K562 (cell line): ENCODE results near the gene HSD17B1. TPM values are rescaled to one million over a fixed set of nuclear protein-coding genes. Genes with fewer than 3 reads are reported as not detected.

ENCODE experiments used
- ATAC-seq: fragments of 200-7000 bp; cut with Tn5 transposase; 3 replicates; pipeline ENCODE4 v1.9.1; 2020; ENCODE audit warnings: moderate library complexity
- BruUV-seq: library from RNA; stranded (reverse); fragments of 400-500 nt; replicated peaks from 2 replicates; lab custom pipeline; 2021; lab: Mats Ljungman, UMichigan
- CTCF ChIA-PET: fragments of 300-600 bp; formaldehyde crosslinking; extraction: SDS; loops from one replicate; lab custom pipeline; 2021; ENCODE audit warnings: low intra/inter-chr PET ratio; lab: Yijun Ruan, JAX
- POLR2A ChIA-PET: fragments of 300-600, 350-650 bp; sonication (Branson Sonifier 250); formaldehyde crosslinking; extraction: SDS; loops from one replicate; lab custom pipeline; 2021; ENCODE audit warnings: antibody characterized with exemption, inconsistent platforms; lab: Yijun Ruan, JAX
- DNase-seq, 4 experiments: peaks; one replicate each; pipeline versions ENCODE4 v3.0.0 to v3.0.0-alpha.2; 2011 to 2018; ENCODE audit warnings: low spot score in 3 of 4, mixed read lengths in 3 of 4; ENCODE audit errors: extremely low read depth in 1 of 4
- FAIRE-seq: peaks from 2 replicates; lab custom pipeline; 2011; peaks lifted over from hg19 to GRCh38; lab: Jason Lieb, UNC
- H2AFZ ChIP-seq: 2 replicates; pipeline ENCODE4 v1.6.0; 2011; ENCODE audit warnings: low read depth, low read length, control low read depth, inconsistent platforms
- H3K27ac ChIP-seq: fragments of 200-600 bp; 3 replicates; pipeline ENCODE4 v1.8.0; 2011; ENCODE audit warnings: low read depth, mild to moderate bottlenecking, control low read depth, inconsistent platforms, low read length, moderate library complexity, mixed read lengths; ENCODE audit errors: extremely low read depth
- H3K27me3 ChIP-seq, 2 experiments: fragments of 300-600 bp in 1 of 2; 2 replicates in 1 of 2; 3 replicates in 1 of 2; pipeline versions ENCODE4 v1.6.0 to v1.8.0; 2011; ENCODE audit warnings: inconsistent platforms in 2 of 2, low read length in 2 of 2, mild to moderate bottlenecking in 1 of 2, mixed read lengths in 1 of 2, moderate library complexity in 1 of 2; ENCODE audit not compliant: control insufficient read depth in 2 of 2, insufficient read depth in 2 of 2
- H3K36me3 ChIP-seq: fragments of 300-600 bp; 3 replicates; pipeline ENCODE4 v1.8.0; 2011; ENCODE audit warnings: mild to moderate bottlenecking, low read length, inconsistent platforms; ENCODE audit not compliant: control insufficient read depth, insufficient read depth
- H3K4me1 ChIP-seq, 2 experiments: fragments of 200-600 bp in 1 of 2; replicated peaks in 1 of 2; 2 replicates in 1 of 2; 3 replicates in 1 of 2; pipeline versions ENCODE4 v1.5.1 to v1.8.0; 2011; ENCODE audit warnings: inconsistent platforms in 2 of 2, low read length in 2 of 2, mild to moderate bottlenecking in 1 of 2, mixed read lengths in 1 of 2, moderate library complexity in 1 of 2; ENCODE audit not compliant: control insufficient read depth in 2 of 2, insufficient read depth in 2 of 2
- H3K4me2 ChIP-seq: 2 replicates; pipeline ENCODE4 v1.6.1; 2011; ENCODE audit warnings: low read length, control low read depth, inconsistent platforms, mixed read lengths; ENCODE audit not compliant: insufficient read depth
- H3K4me3 ChIP-seq: fragments of 200-600 bp; sonication (generic), shearing (Covaris generic); 2 replicates; pipeline ENCODE4 v1.5.1; 2016; ENCODE audit warnings: control low read depth, inconsistent platforms
- H3K79me2 ChIP-seq: fragments of 200-600 bp; 3 replicates; pipeline ENCODE4 v1.8.0; 2011; ENCODE audit warnings: low read length, inconsistent platforms; ENCODE audit not compliant: control insufficient read depth, insufficient read depth
- H3K9ac ChIP-seq, 2 experiments: 2 replicates each; pipeline versions ENCODE4 v1.6.0 to v1.6.1; 2011; ENCODE audit warnings: low read depth in 2 of 2, low read length in 2 of 2, control low read depth in 1 of 2, inconsistent platforms in 1 of 2, mild to moderate bottlenecking in 1 of 2, mixed read lengths in 1 of 2; ENCODE audit not compliant: insufficient read depth in 1 of 2
- H3K9me1 ChIP-seq: one replicate; pipeline ENCODE4 v1.6.0; 2011; ENCODE audit warnings: inconsistent platforms, mild to moderate bottlenecking, low read length, moderate library complexity; ENCODE audit not compliant: control insufficient read depth, insufficient read depth
- H3K9me3 ChIP-seq: replicated peaks from 2 replicates; pipeline ENCODE4 v1.5.1; 2011; ENCODE audit warnings: low read depth, low read length, inconsistent platforms; ENCODE audit not compliant: control insufficient read depth, insufficient read depth
- H4K20me1 ChIP-seq: replicated peaks from 2 replicates; pipeline ENCODE4 v1.6.1; 2011; ENCODE audit warnings: low read length, inconsistent platforms, mixed read lengths; ENCODE audit not compliant: control insufficient read depth, insufficient read depth
- CBX5 ChIP-seq: IDR thresholded peaks from 2 replicates; pipeline ENCODE4 v1.6.1; 2014; ENCODE audit warnings: low read depth, borderline replicate concordance
- DIDO1 ChIP-seq: fragments of 450-650 bp; IDR thresholded peaks from 2 replicates; pipeline ENCODE4 v1.6.1; 2016; ENCODE audit warnings: low read depth, missing biosample characterization, missing genetic modification characterization
- ETS2 ChIP-seq: IDR thresholded peaks from 2 replicates; pipeline ENCODE4 v1.6.1; 2016; ENCODE audit warnings: borderline replicate concordance, missing genetic modification characterization, mild to moderate bottlenecking, moderate library complexity, missing compliant biosample characterization; ENCODE audit not compliant: poor library complexity, severe bottlenecking
- EZH2 ChIP-seq: IDR thresholded peaks from 2 replicates; pipeline ENCODE4 v1.6.1; 2012; ENCODE audit warnings: low read depth, mild to moderate bottlenecking, inconsistent platforms, low read length, borderline replicate concordance
- HMGN3 ChIP-seq: IDR thresholded peaks from 2 replicates; pipeline ENCODE4 v1.6.1; 2011; ENCODE audit warnings: borderline replicate concordance, low read depth, mild to moderate bottlenecking, mixed read lengths, low read length; ENCODE audit not compliant: insufficient read length; ENCODE audit errors: extremely low read depth
- KDM1A ChIP-seq, 2 experiments: fragments of 450-650 bp; IDR thresholded peaks; 2 replicates each; pipeline ENCODE4 v1.6.1; 2016; ENCODE audit warnings: mild to moderate bottlenecking in 2 of 2
- MAFK ChIP-seq: IDR thresholded peaks from 2 replicates; pipeline ENCODE4 v1.6.1; 2011; ENCODE audit warnings: low read length, improper control_type of control experiment
- NCOR1 ChIP-seq: fragments of 450-650 bp; IDR thresholded peaks from 2 replicates; pipeline ENCODE4 v1.6.1; 2016; ENCODE audit warnings: mild to moderate bottlenecking, moderate library complexity
- NR2C2 ChIP-seq, 2 experiments: fragments of 200-800 bp in 1 of 2; sonication (Bioruptor generic) in 1 of 2; sonication (generic) in 1 of 2; formaldehyde crosslinking in 1 of 2; IDR thresholded peaks; 2 replicates each; pipeline versions ENCODE4 v1.6.1 to v1.8.0; 2016 to 2022; ENCODE audit warnings: mild to moderate bottlenecking in 1 of 2, missing compliant biosample characterization in 1 of 2, missing genetic modification characterization in 1 of 2, missing genetic modification reagents in 1 of 2
- PCBP1 ChIP-seq: fragments of 200-400 bp; formaldehyde crosslinking; IDR thresholded peaks from 2 replicates; pipeline ENCODE4 v1.6.1; 2018; ENCODE audit warnings: mild to moderate bottlenecking, low read depth, low read length; ENCODE audit not compliant: poor library complexity, severe bottlenecking
- TAL1 ChIP-seq: fragments of 450-650 bp; IDR thresholded peaks from 2 replicates; pipeline ENCODE4 v1.6.1; 2016; ENCODE audit warnings: mild to moderate bottlenecking
- TCF3 ChIP-seq: sonication (generic); formaldehyde crosslinking; IDR thresholded peaks from 2 replicates; pipeline ENCODE4 v1.4.0; 2020; ENCODE audit warnings: mild to moderate bottlenecking, missing genetic modification reagents
- ZKSCAN8 ChIP-seq: fragments of 200-800 bp; sonication (Bioruptor generic); IDR thresholded peaks from 2 replicates; pipeline ENCODE4 v1.6.1; 2016; ENCODE audit warnings: missing genetic modification characterization, missing compliant biosample characterization
- ZNF134 ChIP-seq: fragments of 250-450 bp; sonication (Bioruptor Pico); conservative IDR thresholded peaks from 2 replicates; pipeline ENCODE4 v1.4.0; 2020
- ZNF668 ChIP-seq: fragments of 250-450 bp; sonication (Bioruptor Pico); IDR thresholded peaks from 2 replicates; pipeline ENCODE4 v1.8.0; 2022; ENCODE audit warnings: mild to moderate bottlenecking, inconsistent platforms
- ZNF696 ChIP-seq: fragments of 250-450 bp; sonication (Bioruptor Pico); conservative IDR thresholded peaks from 2 replicates; pipeline ENCODE4 v1.4.0; 2020; ENCODE audit warnings: mild to moderate bottlenecking, moderate library complexity
- ZNF699 ChIP-seq: fragments of 250-450 bp; sonication (Bioruptor Pico); IDR thresholded peaks from 2 replicates; pipeline ENCODE4 v1.8.0; 2021; ENCODE audit warnings: mild to moderate bottlenecking, moderate library complexity; ENCODE audit not compliant: insufficient replicate concordance
- WGBS: fragments of 100-300 bp; shearing (Covaris generic); methylation state at CpG from one replicate; pipeline ENCODE4 v1.1.6; 2016; ENCODE audit warnings: low coverage, mixed read lengths; ENCODE audit not compliant: insufficient coverage; ENCODE audit errors: missing lambda C conversion rate; 5-methylcytosine and 5-hydroxymethylcytosine counted together
- in situ Hi-C: fragments of 300-500 bp; cut with MboI; formaldehyde crosslinking; loops from 4 replicates; pipeline ENCODE4 v1.15.0; 2018; ENCODE audit warnings: inconsistent platforms, mixed read lengths
- intact Hi-C: fragments of 100-400 bp; cut with micrococcal nuclease; formaldehyde crosslinking; loops from 2 replicates; pipeline ENCODE4 v1.14.2; 2022
- polyA plus RNA-seq, 8 experiments: library from polyadenylated mRNA; depleted of rRNA in 4 of 8; stranded (reverse) in 5 of 8; unstranded in 3 of 8; fragments of >200 nt; fragmentation: Nextera tagmentation in 2 of 8; fragmentation: Illumina TruSeq in 1 of 8; extraction: Ambion mirVana in 2 of 8; extraction: Trizol in 1 of 8; gene quantifications; 2 replicates each; pipeline versions ENCODE4 v1.2.1 to v1.2.3, GENCODE V29; 2011 to 2014; ENCODE audit warnings: inconsistent platforms in 1 of 8, missing spikeins in 1 of 8
- total RNA-seq, 7 experiments: library from RNA; depleted of rRNA in 6 of 7; stranded (reverse); fragments of >200 nt in 6 of 7; fragmentation: Illumina TruSeq in 2 of 7; extraction: Trizol in 2 of 7; gene quantifications; 2 replicates each; pipeline versions ENCODE4 v1.2.1 to v1.2.3, GENCODE V29; 2011 to 2021; ENCODE audit warnings: low replicate concordance in 1 of 7
- TF ChIP-seq, protein P1 (sequence below): fragments of 450-650 bp; formaldehyde crosslinking; IDR thresholded peaks from 2 replicates; pipeline ENCODE4 v1.4.0; 2020; ENCODE audit warnings: mild to moderate bottlenecking, mixed read lengths

The HSD17B1 gene
- total and polyA plus RNA-seq, 9 of the 15 experiments (the other 6 are each of a cell fraction or from before 2014, with no cell fraction given): 0.55 to 21.1 (median 3.6) TPM

DNA sequence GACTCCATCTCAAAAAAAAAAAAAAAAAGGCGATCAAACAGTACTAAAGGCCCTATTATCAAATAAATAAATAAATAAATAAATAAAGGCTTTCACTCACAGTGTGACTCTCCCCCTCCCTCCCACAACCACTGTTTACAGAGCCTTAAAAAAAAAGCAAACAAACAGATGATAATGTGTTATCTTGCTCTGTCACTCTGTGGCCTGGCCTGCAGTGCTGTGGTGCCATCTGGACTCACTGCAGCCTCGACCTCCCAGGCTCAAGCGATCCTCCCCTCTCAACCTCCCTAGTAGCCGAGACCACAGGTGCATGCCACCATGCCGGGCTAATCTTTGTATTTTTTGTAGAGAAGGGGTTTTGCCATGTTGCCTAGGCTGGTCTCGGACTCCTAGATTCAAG lies 24.8 kb upstream of the HSD17B1 start:
- Histone ChIP-seq H3K27me3 (no peaks in the 10 kb centered on the region), H3K36me3 (peaks cover 7% of the 10 kb centered on the region; the same call in 2 of the 3 replicates), H4K20me1 (no peaks in the 10 kb centered on the region), H2AFZ (no peak overlapping the region), H3K4me3 (no peak overlapping the region), H3K27ac (no peak overlapping the region), H3K79me2 (no peaks in the 10 kb centered on the region; the same call in 2 of the 3 replicates), H3K9ac (no peak overlapping the region), H3K9me3 (no peaks in the 10 kb centered on the region), H3K4me1 (peaks cover 31 to 62% of the 10 kb centered on the region in 2 experiments), H3K9me1 (no peaks in the 10 kb centered on the region), H3K4me2 (no peak overlapping the region)
- in situ Hi-C loops: loop anchor here (5.0 kb wide), 2 partner anchors 106 to 206 kb away; partner anchors contain the start of gene CAVIN1
- ATAC-seq (no peak), DNase-seq (no peak), FAIRE-seq (no peak)
- intact Hi-C loops: loop anchor here (1.0 kb wide), 2 partner anchors 100 to 206 kb away; no protein-coding TSS in a partner anchor
- 68% methylated on average over 6 of the region's 6 CpGs for WGBS
- BruUV-seq: no TSS peak
- POLR2A ChIA-PET: interaction anchor here (0.6 to 1.1 kb wide), 5 partner anchors 8 to 247 kb away, joined by 3 to 8 read pairs (median 4); partner anchors contain the start of gene NAGLU
- CTCF ChIA-PET: interaction anchor here (0.6 to 2.3 kb wide), 8 partner anchors 9 to 470 kb away, joined by 3 to 15 read pairs (median 4); partner anchors contain the start of gene RPL27
- TF ChIP-seq ZNF699: no peak
- 0 out of 2 replicates have a peak, but pooled peaks have one; percentile 14 for TF ChIP-seq NCOR1
- no peak for TF ChIP-seq ZNF134 (CRISPR knock-in tag)
- no peak for TF ChIP-seq MAFK
- no peak for TF ChIP-seq NR2C2 (CRISPR knock-in tag; IDR thresholded peaks at IDR 0.05)
- TF ChIP-seq NR2C2 (tag; IDR thresholded peaks at IDR 0.05): no peak
- no peak for TF ChIP-seq HMGN3
- peak; percentile 44 for TF ChIP-seq TAL1
- TF ChIP-seq, protein P1, sequence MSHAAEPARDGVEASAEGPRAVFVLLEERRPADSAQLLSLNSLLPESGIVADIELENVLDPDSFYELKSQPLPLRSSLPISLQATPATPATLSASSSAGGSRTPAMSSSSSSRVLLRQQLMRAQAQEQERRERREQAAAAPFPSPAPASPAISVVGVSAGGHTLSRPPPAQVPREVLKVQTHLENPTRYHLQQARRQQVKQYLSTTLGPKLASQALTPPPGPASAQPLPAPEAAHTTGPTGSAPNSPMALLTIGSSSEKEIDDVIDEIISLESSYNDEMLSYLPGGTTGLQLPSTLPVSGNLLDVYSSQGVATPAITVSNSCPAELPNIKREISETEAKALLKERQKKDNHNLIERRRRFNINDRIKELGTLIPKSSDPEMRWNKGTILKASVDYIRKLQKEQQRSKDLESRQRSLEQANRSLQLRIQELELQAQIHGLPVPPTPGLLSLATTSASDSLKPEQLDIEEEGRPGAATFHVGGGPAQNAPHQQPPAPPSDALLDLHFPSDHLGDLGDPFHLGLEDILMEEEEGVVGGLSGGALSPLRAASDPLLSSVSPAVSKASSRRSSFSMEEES (CRISPR knock-in tag): no peak
- TF ChIP-seq ZNF668 (CRISPR knock-in tag): no peak
- TF ChIP-seq CBX5: no peak
- no peak for TF ChIP-seq ETS2 (tag)
- no peak for TF ChIP-seq ZKSCAN8 (CRISPR knock-in tag)
- no peak for TF ChIP-seq DIDO1
- TF ChIP-seq KDM1A (IDR thresholded peaks at IDR 0.05): no peak
- no peak for TF ChIP-seq ZNF696 (CRISPR knock-in tag)
- TF ChIP-seq EZH2: no peak
- peak; percentile 33; the same call in 1 of the 2 replicates for TF ChIP-seq TCF3
- TF ChIP-seq PCBP1: no peak
